SK-N-SH treated with all-trans-retinoic acid at 6 μM for 48 hours (cell line): ENCODE results near the gene ADGRV1.

Experiments used
- ATAC-seq: fragments of 200-7000 bp; cut with Tn5 transposase; 3 replicates; pipeline ENCODE4 v1.9.1; 2020; ENCODE audit warnings: mild to moderate bottlenecking, moderate library complexity
- ARNTL ChIP-seq: fragments of 450-650 bp; formaldehyde crosslinking; IDR thresholded peaks from 2 replicates; pipeline ENCODE4 v1.5.0; 2020; ENCODE audit warnings: low read depth, mild to moderate bottlenecking, moderate library complexity, borderline replicate concordance
- BACH2 ChIP-seq: fragments of 250-450 bp; sonication (Bioruptor Pico); IDR thresholded peaks from 2 replicates; pipeline ENCODE4 v1.9.0; 2021; ENCODE audit warnings: mild to moderate bottlenecking, borderline replicate concordance
- CSDC2 ChIP-seq: fragments of 250-450 bp; sonication (Bioruptor Pico); IDR thresholded peaks from 2 replicates; pipeline ENCODE4 v1.5.0; 2020; ENCODE audit warnings: mild to moderate bottlenecking, moderate library complexity
- ESRRG ChIP-seq: fragments of 250-450 bp; sonication (Bioruptor Pico); IDR thresholded peaks from 2 replicates; pipeline ENCODE4 v1.6.1; 2021; ENCODE audit warnings: mild to moderate bottlenecking
- GLIS3 ChIP-seq: fragments of 250-450 bp; sonication (Bioruptor Pico); IDR thresholded peaks from 2 replicates; pipeline ENCODE4 v1.5.0; 2020; ENCODE audit warnings: mild to moderate bottlenecking, moderate library complexity
- ISL1 ChIP-seq: fragments of 250-450 bp; sonication (Bioruptor Pico); IDR thresholded peaks from 2 replicates; pipeline ENCODE4 v2.1.2; 2022; ENCODE audit warnings: mild to moderate bottlenecking, moderate library complexity
- OSR1 ChIP-seq: fragments of 250-450 bp; sonication (Bioruptor Pico); IDR thresholded peaks from 2 replicates; pipeline ENCODE4 v1.8.0; 2022; ENCODE audit warnings: moderate library complexity, mild to moderate bottlenecking, inconsistent platforms
- PPARA ChIP-seq: fragments of 250-450 bp; sonication (Bioruptor Pico); IDR thresholded peaks from 2 replicates; pipeline ENCODE4 v1.5.0; 2020; ENCODE audit warnings: mild to moderate bottlenecking, borderline replicate concordance
- RARB ChIP-seq: fragments of 250-450 bp; sonication (Bioruptor Pico); IDR thresholded peaks from 2 replicates; pipeline ENCODE4 v1.8.0; 2021; ENCODE audit warnings: mild to moderate bottlenecking, moderate library complexity
- SNAI2 ChIP-seq: fragments of 250-450 bp; sonication (Bioruptor Pico); IDR thresholded peaks from 2 replicates; pipeline ENCODE4 v1.5.0; 2020; ENCODE audit warnings: mild to moderate bottlenecking, moderate library complexity
- TOX ChIP-seq: fragments of 250-450 bp; sonication (Bioruptor Pico); IDR thresholded peaks from 2 replicates; pipeline ENCODE4 v1.8.0; 2021; ENCODE audit warnings: mild to moderate bottlenecking, moderate library complexity, borderline replicate concordance
- ZC3H10 ChIP-seq: fragments of 250-450 bp; sonication (Bioruptor Pico); IDR thresholded peaks from 2 replicates; pipeline ENCODE4 v1.5.1; 2021; ENCODE audit warnings: mild to moderate bottlenecking, moderate library complexity
- ZFP3 ChIP-seq: fragments of 250-450 bp; sonication (Bioruptor Pico); IDR thresholded peaks from 2 replicates; pipeline ENCODE4 v1.5.0; 2020; ENCODE audit warnings: mild to moderate bottlenecking, moderate library complexity
- ZFP30 ChIP-seq: fragments of 450-650 bp; formaldehyde crosslinking; IDR thresholded peaks from 2 replicates; pipeline ENCODE4 v1.5.0; 2022; ENCODE audit warnings: mild to moderate bottlenecking, moderate library complexity
- ZNF565 ChIP-seq: fragments of 450-650 bp; formaldehyde crosslinking; conservative IDR thresholded peaks from 2 replicates; pipeline ENCODE4 v1.5.0; 2020; ENCODE audit warnings: low read depth, mild to moderate bottlenecking, moderate library complexity
- ZNF70 ChIP-seq: fragments of 450-650 bp; formaldehyde crosslinking; IDR thresholded peaks from 2 replicates; pipeline ENCODE4 v1.5.0; 2020; ENCODE audit warnings: mild to moderate bottlenecking, moderate library complexity
- ZNF8 ChIP-seq: fragments of 450-650 bp; formaldehyde crosslinking; IDR thresholded peaks from 2 replicates; pipeline ENCODE4 v1.5.0; 2020; ENCODE audit warnings: mild to moderate bottlenecking, moderate library complexity
- TF ChIP-seq, protein P1 (sequence below): fragments of 250-450 bp; sonication (Bioruptor Pico); IDR thresholded peaks from 2 replicates; pipeline ENCODE4 v1.8.0; 2020; ENCODE audit warnings: mild to moderate bottlenecking, moderate library complexity, borderline replicate concordance
- TF ChIP-seq, protein P2 (sequence below): fragments of 250-450 bp; sonication (Bioruptor Pico); IDR thresholded peaks from 2 replicates; pipeline ENCODE4 v1.5.0; 2020; ENCODE audit warnings: mild to moderate bottlenecking, moderate library complexity
- TF ChIP-seq, protein P3 (sequence below): fragments of 250-450 bp; sonication (Bioruptor Pico); IDR thresholded peaks from 2 replicates; pipeline ENCODE4 v1.5.1; 2021; ENCODE audit warnings: mild to moderate bottlenecking, moderate library complexity

The ADGRV1 gene

DNA sequence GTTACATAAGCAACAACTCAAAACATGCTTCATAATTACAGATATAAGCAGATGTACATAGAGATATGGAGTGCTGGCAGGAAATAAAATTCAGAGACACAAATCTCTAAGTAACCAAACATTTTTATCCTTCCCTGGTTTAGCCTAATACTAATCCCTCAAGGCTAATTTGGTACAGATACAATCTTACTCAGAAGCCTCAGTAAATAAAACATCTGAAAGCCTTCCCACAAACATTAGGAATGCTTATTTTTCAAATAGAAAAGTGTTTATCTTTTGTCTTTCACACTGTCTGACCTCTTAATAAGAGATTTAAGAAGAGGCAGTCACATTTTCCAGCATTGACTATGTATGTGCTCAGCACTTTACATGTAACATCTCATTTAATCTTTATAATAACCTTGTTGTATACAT lies 425.1 kb downstream of the ADGRV1 start:
- TF ChIP-seq ZFP3 (CRISPR knock-in tag) (no peak), ZNF8 (CRISPR knock-in tag) (no peak), PPARA (CRISPR knock-in tag) (no peak), CSDC2 (CRISPR knock-in tag) (no peak), ARNTL (CRISPR knock-in tag) (no peak)
- TF ChIP-seq, protein P1, sequence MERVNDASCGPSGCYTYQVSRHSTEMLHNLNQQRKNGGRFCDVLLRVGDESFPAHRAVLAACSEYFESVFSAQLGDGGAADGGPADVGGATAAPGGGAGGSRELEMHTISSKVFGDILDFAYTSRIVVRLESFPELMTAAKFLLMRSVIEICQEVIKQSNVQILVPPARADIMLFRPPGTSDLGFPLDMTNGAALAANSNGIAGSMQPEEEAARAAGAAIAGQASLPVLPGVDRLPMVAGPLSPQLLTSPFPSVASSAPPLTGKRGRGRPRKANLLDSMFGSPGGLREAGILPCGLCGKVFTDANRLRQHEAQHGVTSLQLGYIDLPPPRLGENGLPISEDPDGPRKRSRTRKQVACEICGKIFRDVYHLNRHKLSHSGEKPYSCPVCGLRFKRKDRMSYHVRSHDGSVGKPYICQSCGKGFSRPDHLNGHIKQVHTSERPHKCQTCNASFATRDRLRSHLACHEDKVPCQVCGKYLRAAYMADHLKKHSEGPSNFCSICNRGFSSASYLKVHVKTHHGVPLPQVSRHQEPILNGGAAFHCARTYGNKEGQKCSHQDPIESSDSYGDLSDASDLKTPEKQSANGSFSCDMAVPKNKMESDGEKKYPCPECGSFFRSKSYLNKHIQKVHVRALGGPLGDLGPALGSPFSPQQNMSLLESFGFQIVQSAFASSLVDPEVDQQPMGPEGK (CRISPR knock-in tag), result no peak
- TF ChIP-seq, protein P2, sequence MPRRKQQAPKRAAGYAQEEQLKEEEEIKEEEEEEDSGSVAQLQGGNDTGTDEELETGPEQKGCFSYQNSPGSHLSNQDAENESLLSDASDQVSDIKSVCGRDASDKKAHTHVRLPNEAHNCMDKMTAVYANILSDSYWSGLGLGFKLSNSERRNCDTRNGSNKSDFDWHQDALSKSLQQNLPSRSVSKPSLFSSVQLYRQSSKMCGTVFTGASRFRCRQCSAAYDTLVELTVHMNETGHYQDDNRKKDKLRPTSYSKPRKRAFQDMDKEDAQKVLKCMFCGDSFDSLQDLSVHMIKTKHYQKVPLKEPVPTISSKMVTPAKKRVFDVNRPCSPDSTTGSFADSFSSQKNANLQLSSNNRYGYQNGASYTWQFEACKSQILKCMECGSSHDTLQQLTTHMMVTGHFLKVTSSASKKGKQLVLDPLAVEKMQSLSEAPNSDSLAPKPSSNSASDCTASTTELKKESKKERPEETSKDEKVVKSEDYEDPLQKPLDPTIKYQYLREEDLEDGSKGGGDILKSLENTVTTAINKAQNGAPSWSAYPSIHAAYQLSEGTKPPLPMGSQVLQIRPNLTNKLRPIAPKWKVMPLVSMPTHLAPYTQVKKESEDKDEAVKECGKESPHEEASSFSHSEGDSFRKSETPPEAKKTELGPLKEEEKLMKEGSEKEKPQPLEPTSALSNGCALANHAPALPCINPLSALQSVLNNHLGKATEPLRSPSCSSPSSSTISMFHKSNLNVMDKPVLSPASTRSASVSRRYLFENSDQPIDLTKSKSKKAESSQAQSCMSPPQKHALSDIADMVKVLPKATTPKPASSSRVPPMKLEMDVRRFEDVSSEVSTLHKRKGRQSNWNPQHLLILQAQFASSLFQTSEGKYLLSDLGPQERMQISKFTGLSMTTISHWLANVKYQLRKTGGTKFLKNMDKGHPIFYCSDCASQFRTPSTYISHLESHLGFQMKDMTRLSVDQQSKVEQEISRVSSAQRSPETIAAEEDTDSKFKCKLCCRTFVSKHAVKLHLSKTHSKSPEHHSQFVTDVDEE (CRISPR knock-in tag), result no peak
- TF ChIP-seq, protein P3, sequence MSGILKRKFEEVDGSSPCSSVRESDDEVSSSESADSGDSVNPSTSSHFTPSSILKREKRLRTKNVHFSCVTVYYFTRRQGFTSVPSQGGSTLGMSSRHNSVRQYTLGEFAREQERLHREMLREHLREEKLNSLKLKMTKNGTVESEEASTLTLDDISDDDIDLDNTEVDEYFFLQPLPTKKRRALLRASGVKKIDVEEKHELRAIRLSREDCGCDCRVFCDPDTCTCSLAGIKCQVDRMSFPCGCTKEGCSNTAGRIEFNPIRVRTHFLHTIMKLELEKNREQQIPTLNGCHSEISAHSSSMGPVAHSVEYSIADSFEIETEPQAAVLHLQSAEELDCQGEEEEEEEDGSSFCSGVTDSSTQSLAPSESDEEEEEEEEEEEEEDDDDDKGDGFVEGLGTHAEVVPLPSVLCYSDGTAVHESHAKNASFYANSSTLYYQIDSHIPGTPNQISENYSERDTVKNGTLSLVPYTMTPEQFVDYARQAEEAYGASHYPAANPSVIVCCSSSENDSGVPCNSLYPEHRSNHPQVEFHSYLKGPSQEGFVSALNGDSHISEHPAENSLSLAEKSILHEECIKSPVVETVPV (CRISPR knock-in tag), result no peak
- ATAC-seq, result peak; percentile 36; the same call in 1 of the 3 replicates

DNA sequence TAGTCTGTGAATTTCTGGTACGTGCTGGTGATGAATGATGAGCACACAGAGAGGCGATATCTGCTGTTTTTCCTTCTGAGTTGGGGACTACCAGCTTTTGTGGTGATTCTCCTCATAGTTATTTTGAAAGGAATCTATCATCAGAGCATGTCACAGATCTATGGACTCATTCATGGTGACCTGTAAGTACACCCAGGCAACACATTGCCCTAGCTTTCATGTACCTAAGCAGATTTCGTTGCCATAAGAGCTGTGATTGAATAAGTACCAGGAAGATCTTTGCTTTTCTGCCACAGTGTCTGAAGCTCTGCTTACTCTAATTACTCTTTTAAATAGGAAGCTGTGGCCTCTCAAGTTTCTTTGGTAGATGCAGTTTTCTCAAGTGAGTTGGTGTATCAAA lies 426.7 kb downstream of the ADGRV1 start:
- TF ChIP-seq SNAI2 (CRISPR knock-in tag), result no peak
- no peak for ATAC-seq

DNA sequence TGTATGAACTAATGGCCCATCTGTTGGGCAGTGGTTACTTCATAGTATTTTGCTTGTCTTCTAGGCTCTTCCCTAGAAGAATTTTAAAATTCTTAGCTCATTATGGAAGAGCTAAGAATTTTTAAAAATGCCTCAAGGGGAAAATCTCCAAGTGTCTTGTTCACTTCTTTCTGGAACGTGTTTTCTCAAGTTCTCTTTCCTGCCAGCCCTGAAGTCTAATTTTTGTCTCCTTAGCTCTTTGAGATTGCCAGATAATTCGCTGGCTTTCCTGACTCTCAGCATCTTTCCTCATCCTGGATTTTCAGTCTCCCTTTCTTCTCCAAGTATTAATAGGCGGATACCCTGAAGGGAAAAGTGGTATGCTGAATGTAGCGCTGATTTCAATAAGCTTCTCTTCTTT lies 429.1 kb downstream of the ADGRV1 start:
- no peak for ATAC-seq
- TF ChIP-seq ZNF565 (CRISPR knock-in tag) (no peak), ZC3H10 (CRISPR knock-in tag) (no peak), CSDC2 (CRISPR knock-in tag) (no peak), ZNF8 (CRISPR knock-in tag) (no peak), ZNF70 (no peak), GLIS3 (CRISPR knock-in tag) (no peak), ISL1 (CRISPR knock-in tag) (no peak), RARB (no peak), TOX (CRISPR knock-in tag) (no peak), ZFP30 (CRISPR knock-in tag) (no peak)
- TF ChIP-seq, protein P1 (CRISPR knock-in tag), result no peak

DNA sequence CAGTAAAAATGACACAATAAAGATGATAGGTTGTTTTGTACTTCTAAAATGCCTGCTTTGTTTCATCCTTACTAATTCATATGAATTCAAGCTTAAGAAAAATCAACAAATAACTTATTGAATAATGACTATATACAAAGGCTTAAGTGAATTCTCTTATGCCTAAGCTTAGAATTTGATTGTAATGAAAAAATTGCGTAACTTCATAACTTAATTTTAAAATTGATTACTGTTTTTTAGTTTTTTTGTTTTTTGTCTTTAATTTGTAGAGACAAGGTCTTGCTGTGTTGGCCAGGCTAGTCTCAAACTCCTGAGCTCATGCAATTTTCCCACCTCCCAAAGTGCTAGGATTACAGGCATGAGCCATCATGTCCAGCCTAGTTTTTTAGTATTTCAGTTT lies 432.6 kb downstream of the ADGRV1 start:
- no peak for TF ChIP-seq ESRRG (CRISPR knock-in tag)
- TF ChIP-seq ARNTL (CRISPR knock-in tag), result no peak
- no peak for TF ChIP-seq ZNF565 (CRISPR knock-in tag)
- TF ChIP-seq OSR1 (CRISPR knock-in tag), result no peak
- TF ChIP-seq GLIS3 (CRISPR knock-in tag), result no peak
- TF ChIP-seq BACH2 (CRISPR knock-in tag), result no peak
- ATAC-seq, result no peak

DNA sequence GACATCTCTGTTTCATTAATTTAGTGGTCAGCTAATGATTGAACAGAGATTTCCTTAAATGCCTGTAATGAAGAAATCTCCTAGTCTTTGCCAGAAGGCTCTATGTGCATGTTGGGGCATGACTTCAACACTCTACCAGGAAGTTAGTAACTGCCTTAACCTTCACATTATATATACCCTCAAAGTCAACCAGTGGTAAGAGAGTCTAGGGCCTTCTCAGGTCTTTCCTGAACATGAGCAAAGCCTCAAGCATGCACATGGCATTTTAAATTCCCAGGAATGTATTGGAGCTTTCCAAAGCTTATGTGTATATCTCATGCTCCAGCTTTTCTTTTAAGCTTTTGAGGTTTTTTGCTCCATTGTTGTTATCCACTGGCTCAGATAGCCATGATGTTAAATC lies 436.2 kb downstream of the ADGRV1 start:
- TF ChIP-seq CSDC2 (CRISPR knock-in tag) (no peak), ZC3H10 (CRISPR knock-in tag) (no peak), OSR1 (CRISPR knock-in tag) (no peak), ZNF70 (no peak)
- TF ChIP-seq, protein P1 (CRISPR knock-in tag), result no peak

More for the DNA sequence above, 436.2 kb downstream of the ADGRV1 start:
- no peak for ATAC-seq
